Thoracic aorta (tissue), 2 donors: ENCODE data around the gene MAN2A1. TPM values are rescaled to one million over a fixed set of nuclear protein-coding genes. Genes with fewer than 3 reads are reported as not detected.

Source experiments
- ATAC-seq: fragments of 150-250 bp; one replicate; pipeline ENCODE4 v1.8.0; 2017; ENCODE audit warnings: low read depth; ENCODE audit not compliant: insufficient number of reproducible peaks, low FRiP score
- DNase-seq: peaks from one replicate; pipeline ENCODE4 v3.0.0-alpha.2; 2020; ENCODE audit warnings: low spot score
- H3K27ac ChIP-seq, 2 donors: fragments of 200-600 bp; sonication (generic); 1 replicate in 1 of 2; 2 replicates in 1 of 2; pipeline ENCODE4 v1.5.1; 2016; ENCODE audit warnings: mild to moderate bottlenecking in 2 of 2, moderate library complexity in 2 of 2
- H3K27me3 ChIP-seq: fragments of 200-600 bp; sonication (generic); replicated peaks from 2 replicates; pipeline ENCODE4 v1.6.0; 2016; ENCODE audit warnings: mild to moderate bottlenecking; ENCODE audit not compliant: insufficient read depth
- H3K36me3 ChIP-seq: fragments of 200-600 bp; sonication (generic); one replicate; pipeline ENCODE4 v1.5.1; 2016
- H3K4me1 ChIP-seq, 2 donors: fragments of 200-600 bp; sonication (generic); 1 replicate in 1 of 2; 2 replicates in 1 of 2; pipeline versions ENCODE4 v1.5.1 to v1.6.0; 2016; ENCODE audit warnings: low read depth in 2 of 2, mild to moderate bottlenecking in 1 of 2; ENCODE audit not compliant: control insufficient read depth in 1 of 2
- H3K4me3 ChIP-seq: fragments of 200-600 bp; sonication (generic); 2 replicates; pipeline ENCODE4 v1.5.1; 2016; ENCODE audit warnings: mild to moderate bottlenecking
- H3K9me3 ChIP-seq: fragments of 200-600 bp; sonication (generic); 2 replicates; pipeline ENCODE4 v1.5.1; 2016
- CTCF ChIP-seq: fragments of 200-600 bp; sonication (generic); IDR thresholded peaks from one replicate; pipeline ENCODE4 v1.5.1; 2019; ENCODE audit warnings: antibody characterized with exemption
- total RNA-seq, 2 donors: library from RNA; depleted of rRNA; stranded (reverse); fragments of >200 nt; gene quantifications; one replicate each; pipeline versions ENCODE4 v1.1.0 to v1.2.3, GENCODE V29; 2016

The MAN2A1 gene
- 10 to 100 TPM; 64.8 to 82.8 TPM for total RNA-seq

- no peak for TF ChIP-seq CTCF
Measured at GRCh38 chr5:109689740-109690241, at the start of gene MAN2A1. Gene MAN2A1, plus strand, starts transcription at chr5:109689927. Its CDS starts 491 bp downstream, at chr5:109690418.

GRCh38 chr5:109640976-109641375, 48.8 kb upstream of the MAN2A1 start:
- ATAC-seq, result no peak
- H3K27ac ChIP-seq, result no peak overlapping the region
- no peaks in the 10 kb centered on the region for H3K36me3 ChIP-seq
- H3K27me3 ChIP-seq, result no peaks in the 10 kb centered on the region
- no peak overlapping the region for H3K4me3 ChIP-seq
- no peak for DNase-seq
- no peaks in the 10 kb centered on the region for H3K9me3 ChIP-seq
- peaks cover 0 to 12% of the 10 kb centered on the region in 2 donors for H3K4me1 ChIP-seq
- TF ChIP-seq CTCF, result no peak

More at GRCh38 chr5:109689740-109690241, at the start of gene MAN2A1:
- Histone ChIP-seq H3K9me3 (no peaks in the 10 kb centered on the region), H3K4me1 (peaks cover 17 to 26% of the 10 kb centered on the region in 2 donors), H3K27me3 (no peaks in the 10 kb centered on the region), H3K4me3 (peak within 1 kb of the TSS; percentile 96), H3K27ac (peak within 1 kb of the TSS; percentile 97 to 98), H3K36me3 (no peaks in the 10 kb centered on the region)
- ATAC-seq, result peak; percentile 67
- peak; percentile 42 for DNase-seq

GRCh38 chr5:109643791-109644350, 45.9 kb upstream of the MAN2A1 start:
- no peak for TF ChIP-seq CTCF
- ATAC-seq (no peak), DNase-seq (no peak)
- H3K9me3 ChIP-seq, result no peaks in the 10 kb centered on the region
- no peak overlapping the region for H3K27ac ChIP-seq
- H3K27me3 ChIP-seq, result no peaks in the 10 kb centered on the region
- H3K4me3 ChIP-seq, result no peak overlapping the region
- H3K36me3 ChIP-seq, result no peaks in the 10 kb centered on the region
- peaks cover 0 to 14% of the 10 kb centered on the region in 2 donors for H3K4me1 ChIP-seq

GRCh38 chr5:109644829-109645228, 44.9 kb upstream of the MAN2A1 start:
- no peak for TF ChIP-seq CTCF
- Histone ChIP-seq H3K36me3 (no peaks in the 10 kb centered on the region), H3K27ac (no peak overlapping the region)

DNA sequence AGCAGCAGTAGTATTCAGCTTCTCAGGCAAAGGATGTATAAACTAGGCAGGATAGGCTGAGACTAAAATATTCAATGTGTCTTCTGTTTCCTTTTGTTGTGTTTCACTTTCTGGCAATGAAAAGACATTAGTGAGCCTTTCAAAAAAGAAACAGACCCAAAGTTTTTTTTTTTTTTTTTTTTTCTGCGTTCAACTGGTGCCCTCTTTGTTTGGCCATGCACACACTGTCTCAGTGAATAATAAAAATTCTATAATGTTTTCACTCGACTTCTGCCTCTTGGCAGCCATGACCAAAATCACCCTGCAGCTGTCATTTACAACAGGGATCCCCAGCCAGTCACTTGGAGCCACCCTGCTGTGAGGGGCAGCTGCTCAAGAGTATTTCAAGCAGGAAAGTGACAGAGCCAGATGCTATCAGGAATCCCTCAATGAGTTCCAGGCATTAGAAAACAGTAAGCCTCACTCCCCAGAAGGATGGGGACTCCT, 44.0 kb upstream of the MAN2A1 start:
- ATAC-seq (no peak), DNase-seq (no peak)
- H3K4me1 ChIP-seq, result peaks cover 0 to 14% of the 10 kb centered on the region in 2 donors
- H3K27ac ChIP-seq, result no peak overlapping the region
- no peaks in the 10 kb centered on the region for H3K27me3 ChIP-seq
- no peaks in the 10 kb centered on the region for H3K9me3 ChIP-seq
- H3K4me3 ChIP-seq, result no peak overlapping the region
- no peak for TF ChIP-seq CTCF
- H3K36me3 ChIP-seq, result no peaks in the 10 kb centered on the region

More at GRCh38 chr5:109644829-109645228, 44.9 kb upstream of the MAN2A1 start:
- Histone ChIP-seq H3K4me1 (peaks cover 0 to 14% of the 10 kb centered on the region in 2 donors), H3K4me3 (no peak overlapping the region), H3K9me3 (no peaks in the 10 kb centered on the region), H3K27me3 (no peaks in the 10 kb centered on the region)
- DNase-seq (no peak), ATAC-seq (no peak)
